Measurements from ENCODE around the gene PSMG4. TPM values are rescaled to one million over a fixed set of nuclear protein-coding genes. Genes with fewer than 3 reads are reported as not detected.

PSMG4 gene
- total RNA-seq, 1 donor from 2014 or later: 24.1 TPM

- Mint-ChIP-seq H3K36me3 (no peaks in the 10 kb centered on the region), H3K27me3 (peaks cover 18% of the 10 kb centered on the region), H3K4me1 (ENCODE audit: unreplicated experiment) (peaks cover 14% of the 10 kb centered on the region), H3K9me3 (no peaks in the 10 kb centered on the region), H3K27ac (no peak overlapping the region), H3K4me3 (no peak overlapping the region)
- TF ChIP-seq CTCF (conservative IDR thresholded peaks at IDR 0.05): no peak
- DNase-seq (ENCODE audit: extremely low spot score, unreplicated experiment): no peak
These were observed 45.4 kb upstream of the PSMG4 start for GRCh38 chr6:3213334-3213695.

GRCh38 chr6:3214898-3215297 lies 43.8 kb upstream of the PSMG4 start:
- no peak for TF ChIP-seq CTCF (conservative IDR thresholded peaks at IDR 0.05)
- no peak for DNase-seq (ENCODE audit: extremely low spot score, unreplicated experiment)
- Mint-ChIP-seq H3K9me3 (no peaks in the 10 kb centered on the region), H3K4me3 (no peak overlapping the region), H3K27me3 (peaks cover 19% of the 10 kb centered on the region), H3K4me1 (ENCODE audit: unreplicated experiment) (no peaks in the 10 kb centered on the region), H3K36me3 (no peaks in the 10 kb centered on the region), H3K27ac (no peak overlapping the region)

- Mint-ChIP-seq H3K27ac (no peak overlapping the region), H3K4me1 (ENCODE audit: unreplicated experiment) (no peaks in the 10 kb centered on the region), H3K27me3 (peaks cover 22% of the 10 kb centered on the region), H3K9me3 (no peaks in the 10 kb centered on the region), H3K36me3 (no peaks in the 10 kb centered on the region), H3K4me3 (no peak overlapping the region)
- DNase-seq (ENCODE audit: extremely low spot score, unreplicated experiment): no peak
- TF ChIP-seq CTCF (conservative IDR thresholded peaks at IDR 0.05): no peak
These were observed 41.5 kb upstream of the PSMG4 start for GRCh38 chr6:3217286-3217685.

- no peaks in the 10 kb centered on the region for H3K36me3 Mint-ChIP-seq
- H3K4me1 Mint-ChIP-seq (ENCODE audit: unreplicated experiment): no peaks in the 10 kb centered on the region
- H3K27me3 Mint-ChIP-seq: peaks cover 19% of the 10 kb centered on the region
- no peak overlapping the region for H3K4me3 Mint-ChIP-seq
- no peak for TF ChIP-seq CTCF (conservative IDR thresholded peaks at IDR 0.05)
- DNase-seq (ENCODE audit: extremely low spot score, unreplicated experiment): no peak
- no peak overlapping the region for H3K27ac Mint-ChIP-seq
- no peaks in the 10 kb centered on the region for H3K9me3 Mint-ChIP-seq
These were observed 40.5 kb upstream of the PSMG4 start for GRCh38 chr6:3218266-3218665.

GRCh38 chr6:3220366-3220765 lies 38.4 kb upstream of the PSMG4 start:
- no peak for DNase-seq (ENCODE audit: extremely low spot score, unreplicated experiment)
- H3K4me1 Mint-ChIP-seq (ENCODE audit: unreplicated experiment): no peaks in the 10 kb centered on the region
- H3K36me3 Mint-ChIP-seq: peaks cover 11% of the 10 kb centered on the region
- TF ChIP-seq CTCF (conservative IDR thresholded peaks at IDR 0.05): no peak
- H3K27me3 Mint-ChIP-seq: peaks cover 26% of the 10 kb centered on the region
- no peaks in the 10 kb centered on the region for H3K9me3 Mint-ChIP-seq
- H3K4me3 Mint-ChIP-seq: no peak overlapping the region
- no peak overlapping the region for H3K27ac Mint-ChIP-seq

GRCh38 chr6:3221578-3221977 lies 37.2 kb upstream of the PSMG4 start:
- H3K4me1 Mint-ChIP-seq (ENCODE audit: unreplicated experiment): no peaks in the 10 kb centered on the region
- DNase-seq (ENCODE audit: extremely low spot score, unreplicated experiment): no peak
- TF ChIP-seq CTCF (conservative IDR thresholded peaks at IDR 0.05): no peak
- H3K27me3 Mint-ChIP-seq: peaks cover 36% of the 10 kb centered on the region
- no peak overlapping the region for H3K4me3 Mint-ChIP-seq
- peaks cover 18% of the 10 kb centered on the region for H3K36me3 Mint-ChIP-seq
- no peaks in the 10 kb centered on the region for H3K9me3 Mint-ChIP-seq
- no peak overlapping the region for H3K27ac Mint-ChIP-seq

All from type B pancreatic cell (in vitro differentiated cells).